OCI-LY3 (cell line): ENCODE data around the gene PLD1.

Experiments
- H2AFZ ChIP-seq: fragments of 200-600, 300-600 bp; shearing (Covaris generic); 2 replicates; pipeline ENCODE4 v1.6.0; 2014; ENCODE audit warnings: antibody characterized with exemption, low read depth, low read length
- H3K27ac ChIP-seq: fragments of 200-600, 300-600 bp; sonication (generic); 2 replicates; pipeline ENCODE4 v1.5.1; 2014; ENCODE audit warnings: mild to moderate bottlenecking, low read length, moderate library complexity, mixed read lengths
- H3K27me3 ChIP-seq: fragments of 200-600, 300-600 bp; sonication (generic); 2 replicates; pipeline ENCODE4 v1.6.1; 2014; ENCODE audit warnings: low read depth, low read length, mixed read lengths
- H3K36me3 ChIP-seq: fragments of 200-600, 300-600 bp; sonication (generic); replicated peaks from 2 replicates; pipeline ENCODE3; 2014; ENCODE audit warnings: low read depth, low read length, mixed read lengths
- H3K4me1 ChIP-seq: fragments of 300-600, 200-600 bp; sonication (generic); 2 replicates; pipeline ENCODE4 v1.6.1; 2014; ENCODE audit warnings: low read length, mixed read lengths
- H3K4me2 ChIP-seq: fragments of 200-600, 300-600 bp; sonication (generic); 2 replicates; pipeline ENCODE4 v1.6.1; 2014; ENCODE audit warnings: low read length, mixed read lengths
- H3K4me3 ChIP-seq: fragments of 300-600, 200-600 bp; sonication (generic); 2 replicates; pipeline ENCODE4 v1.5.1; 2014; ENCODE audit warnings: antibody characterized with exemption, mild to moderate bottlenecking, low read length, moderate library complexity
- H3K79me2 ChIP-seq: fragments of 300-600, 200-600 bp; shearing (Covaris generic); 2 replicates; pipeline ENCODE4 v1.6.1; 2014; ENCODE audit warnings: mild to moderate bottlenecking, low read length, mixed read lengths
- H3K9ac ChIP-seq: fragments of 300-600, 200-600 bp; shearing (Covaris generic); 2 replicates; pipeline ENCODE4 v1.6.0; 2014; ENCODE audit warnings: mild to moderate bottlenecking, low read length, moderate library complexity
- H3K9me3 ChIP-seq: fragments of 200-600, 300-600 bp; shearing (Covaris generic); 2 replicates; pipeline ENCODE4 v1.6.1; 2014; ENCODE audit warnings: low read length, mixed read lengths; ENCODE audit not compliant: insufficient read depth
- H4K20me1 ChIP-seq: fragments of 200-600, 300-600 bp; sonication (generic); 2 replicates; pipeline ENCODE4 v1.6.1; 2016; ENCODE audit warnings: low read length, mixed read lengths; ENCODE audit not compliant: insufficient read depth
- CTCF ChIP-seq: fragments of 200-600, 300-600 bp; sonication (generic); IDR thresholded peaks from 2 replicates; pipeline ENCODE4 v1.5.1; 2014; ENCODE audit warnings: antibody characterized with exemption, low read length, low read depth
- EZH2phosphoT487 ChIP-seq: fragments of 200-600 bp; shearing (Covaris generic); IDR thresholded peaks from 2 replicates; pipeline ENCODE4 v1.6.1; 2018; ENCODE audit warnings: antibody characterized with exemption, mixed run types, low read depth

The PLD1 gene

GRCh38 chr3:171824824-171825221 is 14.5 kb upstream of the PLD1 start:
- H3K4me2 ChIP-seq: no peak overlapping the region

DNA sequence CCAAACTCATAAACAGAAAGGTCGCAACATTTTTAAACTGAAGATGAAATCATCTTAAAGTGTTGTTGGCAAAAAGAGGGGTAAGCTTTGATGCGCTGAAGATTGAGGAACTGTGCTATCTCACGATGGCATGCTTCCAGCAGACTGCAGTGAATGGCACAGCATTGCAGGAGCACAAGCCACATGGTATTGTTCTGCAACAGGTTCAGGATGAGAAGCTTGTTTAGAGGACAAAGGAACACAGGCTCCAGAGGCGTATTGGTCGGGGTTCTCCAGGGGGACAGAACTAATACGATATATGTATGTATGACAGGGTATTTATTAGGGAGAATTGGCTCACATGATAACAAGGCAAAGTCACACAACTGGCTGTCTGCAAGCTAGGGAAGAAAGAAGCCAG is 13.8 kb upstream of the PLD1 start:
- Histone ChIP-seq H3K36me3 (no peaks in the 10 kb centered on the region), H3K4me1 (no peaks in the 10 kb centered on the region), H3K79me2 (no peaks in the 10 kb centered on the region), H3K4me3 (no peak overlapping the region), H4K20me1 (no peaks in the 10 kb centered on the region), H3K27ac (no peak overlapping the region), H3K9ac (no peak overlapping the region), H2AFZ (no peak overlapping the region), H3K9me3 (no peaks in the 10 kb centered on the region), H3K4me2 (no peak overlapping the region), H3K27me3 (peaks cover 18% of the 10 kb centered on the region; the same call in 1 of the 2 replicates)
- TF ChIP-seq CTCF: no peak
- no peak for TF ChIP-seq EZH2phosphoT487

More at GRCh38 chr3:171824824-171825221, 14.5 kb upstream of the PLD1 start:
- H3K9me3 ChIP-seq: no peaks in the 10 kb centered on the region
- H4K20me1 ChIP-seq: no peaks in the 10 kb centered on the region
- no peaks in the 10 kb centered on the region for H3K4me1 ChIP-seq
- no peak overlapping the region for H3K27ac ChIP-seq
- no peak overlapping the region for H3K9ac ChIP-seq
- TF ChIP-seq EZH2phosphoT487 (no peak), CTCF (no peak)
- H3K36me3 ChIP-seq: no peaks in the 10 kb centered on the region
- H3K27me3 ChIP-seq: peaks cover 19% of the 10 kb centered on the region; the same call in 1 of the 2 replicates
- H3K4me3 ChIP-seq: no peak overlapping the region
- no peaks in the 10 kb centered on the region for H3K79me2 ChIP-seq
- H2AFZ ChIP-seq: no peak overlapping the region

DNA sequence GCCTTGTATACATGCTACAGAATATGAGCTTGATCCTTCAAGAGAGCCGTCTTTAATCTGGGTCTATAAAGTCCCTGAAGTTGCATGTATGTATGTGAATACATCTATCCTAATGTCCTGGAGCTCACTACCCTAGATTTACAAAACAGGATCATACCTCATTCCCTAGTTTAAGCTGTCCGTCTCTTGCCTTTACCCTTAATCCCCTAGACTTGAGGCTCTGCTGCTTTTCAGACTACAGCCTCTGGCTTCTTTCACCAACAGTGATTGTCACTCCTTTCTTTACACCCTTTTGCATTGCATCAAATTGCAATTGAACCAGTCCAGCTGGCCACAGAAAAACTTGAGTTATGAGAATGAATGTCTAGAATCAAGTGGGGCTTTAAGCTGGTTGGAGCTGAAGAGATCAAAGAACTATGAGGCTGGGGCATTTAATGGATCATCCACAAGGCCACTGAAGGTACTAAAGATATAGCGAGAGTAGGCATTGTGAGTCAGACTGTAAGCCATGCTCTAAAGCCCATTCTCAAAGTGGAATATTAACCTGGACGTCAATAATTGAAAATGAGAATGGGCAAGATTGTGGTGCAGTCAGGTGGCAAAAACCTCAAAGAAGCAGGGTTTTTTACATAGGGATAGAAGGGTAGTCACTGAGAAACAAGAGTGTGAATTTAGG is 12.3 kb upstream of the PLD1 start:
- H3K79me2 ChIP-seq: no peaks in the 10 kb centered on the region
- H3K36me3 ChIP-seq: no peaks in the 10 kb centered on the region
- H3K27ac ChIP-seq: no peak overlapping the region
- TF ChIP-seq EZH2phosphoT487: no peak
- TF ChIP-seq CTCF: no peak
- 0 out of 2 replicates have a peak, but pooled peaks cover 5% of the 10 kb centered on the region for H3K27me3 ChIP-seq
- no peak overlapping the region for H2AFZ ChIP-seq
- no peak overlapping the region for H3K9ac ChIP-seq
- H3K4me1 ChIP-seq: no peaks in the 10 kb centered on the region
- H4K20me1 ChIP-seq: no peaks in the 10 kb centered on the region
- no peak overlapping the region for H3K4me2 ChIP-seq
- no peak overlapping the region for H3K4me3 ChIP-seq
- H3K9me3 ChIP-seq: no peaks in the 10 kb centered on the region

GRCh38 chr3:171821778-171822358 is 11.6 kb upstream of the PLD1 start:
- H3K36me3 ChIP-seq: no peaks in the 10 kb centered on the region
- H3K4me3 ChIP-seq: no peak overlapping the region
- H3K79me2 ChIP-seq: no peaks in the 10 kb centered on the region
- H4K20me1 ChIP-seq: no peaks in the 10 kb centered on the region
- no peak overlapping the region for H3K4me2 ChIP-seq
- 0 out of 2 replicates have a peak, but pooled peaks cover 5% of the 10 kb centered on the region for H3K27me3 ChIP-seq
- H2AFZ ChIP-seq: no peak overlapping the region
- H3K4me1 ChIP-seq: no peaks in the 10 kb centered on the region
- H3K9ac ChIP-seq: no peak overlapping the region
- no peaks in the 10 kb centered on the region for H3K9me3 ChIP-seq
- TF ChIP-seq EZH2phosphoT487 (no peak), CTCF (no peak)
- H3K27ac ChIP-seq: no peak overlapping the region
